GM21717 (cell line): Measurements from ENCODE around the gene NMS.

ENCODE experiments used
- ATAC-seq: cut with Tn5 transposase; IDR thresholded peaks from one replicate; pipeline ENCODE4 v1.9.1; 2021; ENCODE audit warnings: mild to moderate bottlenecking, moderate library complexity; ENCODE audit not compliant: unreplicated experiment

Gene NMS

GRCh38 chr2:100484390-100484789 lies 14.1 kb downstream of the NMS start:
- no peak for ATAC-seq

DNA sequence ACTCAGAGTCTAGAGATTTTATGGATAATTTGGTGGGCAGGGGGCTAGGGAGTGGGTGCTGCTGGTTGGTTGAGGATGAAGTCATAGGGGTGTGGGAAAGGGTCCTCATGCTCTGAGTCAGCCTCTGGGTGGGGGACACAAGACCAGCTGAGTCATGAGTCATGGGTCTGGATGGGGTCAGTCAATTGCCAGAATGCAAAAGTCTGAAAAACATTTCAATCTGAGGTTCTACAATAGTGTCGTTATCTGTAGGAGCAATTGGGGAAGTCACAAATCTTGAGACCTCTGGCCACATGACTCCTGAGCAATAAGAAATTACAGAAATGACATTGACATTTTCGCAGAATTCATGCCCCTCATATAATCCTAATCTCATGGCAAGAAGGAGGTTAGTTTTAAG lies 15.1 kb downstream of the NMS start:
- no peak for ATAC-seq

DNA sequence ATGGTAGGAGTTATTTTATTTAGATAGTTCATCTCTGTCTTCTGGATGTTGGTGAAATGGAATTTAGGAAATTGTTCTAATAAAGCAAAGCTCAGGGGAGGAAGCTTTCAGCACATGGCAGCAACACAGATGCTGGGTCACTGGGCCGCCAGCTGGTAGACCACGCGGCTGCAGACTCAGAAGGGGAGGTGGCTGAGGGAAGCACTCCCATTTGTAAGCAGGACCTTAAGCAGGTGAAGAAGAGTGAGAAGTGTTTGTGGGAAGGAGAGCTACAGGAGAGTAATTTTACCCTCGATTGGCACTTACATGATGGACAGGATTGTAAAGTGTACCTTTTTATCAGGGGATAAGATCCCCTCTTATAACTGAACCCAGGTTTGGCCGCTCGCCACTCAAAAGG lies 24.4 kb downstream of the NMS start:
- ATAC-seq = no peak

GRCh38 chr2:100502782-100503181 lies 32.5 kb downstream of the NMS start:
- ATAC-seq = no peak

DNA sequence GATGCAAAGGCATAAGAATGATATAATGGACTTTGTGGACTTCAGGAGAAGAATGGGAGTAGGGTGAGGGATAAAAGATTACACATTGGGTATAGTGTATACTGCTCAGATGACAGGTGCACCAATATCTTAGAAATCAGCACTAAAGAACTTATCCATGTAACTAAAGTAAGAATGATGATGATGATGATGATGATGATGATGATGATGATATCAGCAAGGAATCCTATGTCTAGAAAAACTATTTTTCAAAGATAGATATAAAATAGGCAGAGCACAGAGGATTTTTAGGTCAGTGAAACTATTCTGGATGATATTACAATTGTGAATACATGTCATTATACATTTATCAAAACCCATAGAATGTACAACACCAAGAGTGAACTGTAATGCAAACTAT lies 34.3 kb downstream of the NMS start:
- ATAC-seq = no peak

DNA sequence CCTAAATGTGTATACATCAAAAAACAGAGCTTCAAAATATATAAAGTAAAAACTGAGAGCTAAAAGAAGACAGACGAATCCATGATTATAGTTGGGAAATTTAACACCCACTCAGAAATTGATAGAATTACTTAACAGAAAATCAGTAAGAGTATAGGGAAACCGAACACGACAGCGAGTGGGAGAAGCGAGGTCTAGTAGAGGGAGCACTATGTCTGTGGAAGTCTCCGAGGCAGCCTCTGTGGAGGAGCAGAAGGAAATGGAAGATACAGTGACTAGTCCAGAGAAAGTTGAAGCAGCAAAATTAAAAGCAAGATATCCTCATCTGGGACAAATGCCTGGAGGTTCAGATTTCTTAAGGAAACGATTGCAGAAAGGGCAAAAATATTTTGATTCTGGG lies 38.8 kb downstream of the NMS start:
- ATAC-seq = no peak

DNA sequence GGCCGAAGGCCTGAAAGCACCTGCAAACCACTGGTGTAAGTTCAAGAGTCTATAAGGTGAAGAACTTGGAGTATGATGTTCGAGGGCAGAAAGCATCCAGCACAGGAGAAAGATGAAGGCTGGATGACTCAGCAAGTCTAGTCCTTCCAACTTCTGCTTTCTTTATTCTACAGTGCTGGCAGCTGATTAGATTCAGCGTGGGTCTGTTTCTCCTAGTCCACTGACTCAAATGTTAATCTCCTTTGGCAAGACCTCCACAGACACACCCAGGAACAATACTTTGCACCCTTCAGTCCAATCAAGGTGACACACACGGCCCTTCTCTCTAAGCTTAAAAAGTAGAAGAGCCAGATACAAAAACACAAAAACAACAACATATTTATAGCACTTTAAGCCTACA lies 43.4 kb downstream of the NMS start:
- no peak for ATAC-seq

DNA sequence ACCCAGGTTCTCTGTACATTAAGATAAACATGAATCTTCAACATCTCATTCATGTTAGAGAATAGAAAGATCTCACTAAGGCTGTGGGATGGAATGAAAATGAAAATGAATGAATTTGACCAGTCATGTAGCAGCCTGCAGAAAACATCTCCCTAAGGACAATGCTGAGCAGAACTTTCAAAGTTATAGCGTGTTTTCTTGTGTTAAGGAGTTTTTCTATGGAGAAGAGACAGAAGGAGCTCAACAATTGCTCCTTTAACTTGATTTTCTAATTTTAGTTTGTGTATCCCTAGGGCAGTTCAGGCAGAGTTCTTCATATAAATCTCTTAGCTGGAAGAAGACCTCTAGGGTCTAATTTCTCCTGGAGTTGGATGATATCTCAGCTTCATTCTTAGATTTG lies 47.3 kb downstream of the NMS start:
- no peak for ATAC-seq

GRCh38 chr2:100518801-100519200 lies 48.5 kb downstream of the NMS start:
- ATAC-seq = no peak

DNA sequence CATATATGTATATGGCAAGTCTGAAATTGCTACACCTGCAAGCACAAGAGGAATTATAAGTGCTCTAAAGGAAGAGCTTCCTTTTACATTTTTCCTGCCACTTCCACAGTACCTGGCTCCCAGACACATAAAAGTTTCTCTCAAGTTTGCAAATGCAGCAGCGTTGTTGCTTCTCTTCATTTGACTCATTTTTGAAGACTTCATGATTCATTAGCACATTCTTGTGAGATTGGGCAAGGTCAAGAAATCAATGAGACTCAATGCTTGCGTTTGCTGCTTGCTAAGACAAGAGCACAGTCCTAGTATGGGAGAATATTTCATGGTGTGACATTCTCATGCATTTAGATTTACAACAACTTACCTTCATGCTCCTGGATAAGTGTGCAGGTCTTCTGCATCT lies 49.9 kb downstream of the NMS start:
- no peak for ATAC-seq

DNA sequence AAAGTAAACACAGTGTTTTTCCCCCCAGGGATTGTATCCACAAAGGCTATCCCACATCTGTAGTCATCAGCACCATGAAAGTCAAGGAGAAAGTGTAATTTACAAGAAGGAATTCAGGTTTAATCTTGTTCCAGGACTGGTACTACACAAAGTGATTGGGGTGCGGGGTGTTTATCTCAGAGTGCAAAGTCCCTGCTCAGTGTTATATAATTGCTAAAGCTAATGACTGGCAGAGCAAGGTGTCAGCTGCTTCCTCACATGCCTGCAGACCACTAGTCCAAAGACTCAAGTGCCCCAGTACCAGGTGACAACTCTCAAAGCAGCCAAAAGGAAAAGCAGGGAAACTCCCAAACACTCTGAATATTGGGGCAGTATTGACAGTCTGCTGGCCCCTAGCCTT lies 52.1 kb downstream of the NMS start:
- ATAC-seq = no peak

- ATAC-seq = no peak
These were observed 54.0 kb downstream of the NMS start for GRCh38 chr2:100524331-100524730.

- no peak for ATAC-seq
These were observed 56.6 kb downstream of the NMS start for GRCh38 chr2:100526868-100527267.

DNA sequence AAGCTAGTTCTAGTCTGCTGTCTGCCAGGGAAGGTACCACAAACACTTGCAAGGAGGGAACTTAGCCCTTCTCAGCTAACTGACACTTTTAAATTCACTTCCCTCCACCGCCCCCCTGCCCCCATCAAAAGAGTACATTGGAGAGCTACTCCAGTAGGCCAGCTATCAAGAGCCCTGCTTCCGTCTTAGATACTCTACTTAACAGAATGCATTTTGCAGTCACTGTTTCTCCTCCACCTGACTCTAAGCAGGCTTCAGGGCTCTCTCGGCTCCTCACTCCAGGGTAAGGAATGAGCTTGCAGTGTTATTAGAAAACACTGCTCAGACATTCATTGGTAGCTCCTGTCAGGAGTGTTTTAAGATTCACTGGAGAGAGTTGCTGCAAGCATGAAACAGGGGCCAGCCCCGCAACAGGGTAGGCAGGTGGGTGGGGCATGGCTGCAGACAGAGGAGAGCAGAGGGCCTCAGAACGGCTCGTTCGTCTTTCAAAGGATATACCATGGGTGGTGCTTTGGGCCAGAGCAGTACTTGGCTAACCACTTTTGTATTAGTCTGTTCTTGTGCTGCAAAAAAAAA lies 57.2 kb downstream of the NMS start:
- ATAC-seq = no peak

DNA sequence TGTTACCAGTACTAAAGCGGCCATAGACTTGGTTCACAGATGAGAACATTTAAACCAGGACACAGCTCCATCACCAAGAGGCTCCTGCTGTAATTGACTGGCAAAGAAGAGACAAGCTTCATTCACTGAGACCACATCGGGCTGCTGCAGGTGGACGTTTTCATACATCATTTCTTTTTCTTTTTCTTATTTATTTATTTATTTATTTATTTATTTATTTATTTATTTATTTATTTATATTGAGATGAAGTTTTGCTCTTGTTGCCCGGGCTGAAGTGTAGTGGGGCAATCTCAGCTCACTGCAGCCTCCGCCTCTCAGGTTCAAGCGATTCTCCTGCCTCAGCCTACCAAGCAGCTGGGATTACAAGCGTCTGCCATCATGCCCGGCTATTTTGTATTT lies 58.9 kb downstream of the NMS start:
- no peak for ATAC-seq

DNA sequence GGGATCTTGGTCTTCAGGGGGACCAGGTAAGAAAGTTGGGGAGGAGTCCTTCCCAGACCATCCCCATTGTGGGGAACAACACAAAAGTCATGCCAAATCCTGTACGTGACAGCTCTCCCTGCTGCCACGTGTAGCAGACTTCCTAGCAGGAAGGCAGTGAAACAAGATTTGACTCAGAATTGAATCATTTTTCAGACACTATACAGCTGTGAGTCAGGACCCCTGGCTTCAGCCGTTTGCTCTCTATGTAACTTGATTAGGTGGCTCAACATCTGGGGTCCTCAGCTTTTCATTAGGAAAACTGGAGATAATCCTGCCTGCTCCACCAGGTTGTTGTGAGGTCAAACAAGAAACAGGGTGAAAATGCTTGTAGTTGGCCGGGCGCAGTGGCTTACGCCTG lies 59.6 kb downstream of the NMS start:
- no peak for ATAC-seq
